Measurements from ENCODE around the gene C9orf78. TPM values are rescaled to one million over a fixed set of nuclear protein-coding genes. Genes with fewer than 3 reads are reported as not detected.

C9orf78 gene
- total and polyA plus RNA-seq, 9 of the 15 experiments (the other 6 are each of a cell fraction or from before 2014, with no cell fraction given) = 94.6 to 266 (median 202) TPM

DNA sequence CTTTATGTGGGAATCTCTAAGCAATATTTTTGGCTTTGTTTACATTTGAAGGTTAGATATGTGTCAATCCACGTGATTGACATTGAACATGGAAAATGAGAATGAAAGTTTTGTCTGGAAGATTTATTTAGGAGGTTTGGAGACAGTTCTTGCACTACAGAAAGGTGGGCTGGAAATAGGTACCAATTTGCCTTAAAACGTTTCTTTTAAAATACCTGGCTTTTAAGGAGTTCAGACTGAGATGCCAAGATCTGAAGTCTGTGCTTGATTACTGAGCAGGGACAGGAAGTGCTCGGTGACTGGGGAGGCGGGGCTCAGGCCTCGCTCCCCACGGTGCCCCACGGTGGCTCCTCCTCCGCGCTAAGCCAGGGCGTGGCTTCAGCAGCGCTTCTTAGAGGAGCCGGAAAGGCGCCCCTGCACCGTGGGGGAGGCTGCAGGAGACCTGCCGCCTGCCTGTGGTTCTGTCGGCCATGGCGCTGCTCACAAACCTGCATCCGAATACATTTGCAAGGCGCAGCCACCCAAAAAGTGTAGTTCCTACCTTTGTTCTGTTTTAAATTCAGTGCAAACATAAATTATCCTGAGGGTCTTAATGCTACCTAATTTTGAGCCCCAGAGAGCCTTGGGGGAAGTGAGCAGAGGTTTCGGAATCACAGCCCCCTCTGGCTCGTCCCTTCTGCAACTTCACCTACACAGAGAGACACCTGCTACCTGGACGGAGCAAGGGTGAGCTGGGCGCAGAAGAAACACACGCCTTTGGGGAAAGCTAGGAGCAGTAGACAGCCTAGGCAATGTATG lies 49.3 kb upstream of the C9orf78 start (continued):
- TF ChIP-seq, protein P1, sequence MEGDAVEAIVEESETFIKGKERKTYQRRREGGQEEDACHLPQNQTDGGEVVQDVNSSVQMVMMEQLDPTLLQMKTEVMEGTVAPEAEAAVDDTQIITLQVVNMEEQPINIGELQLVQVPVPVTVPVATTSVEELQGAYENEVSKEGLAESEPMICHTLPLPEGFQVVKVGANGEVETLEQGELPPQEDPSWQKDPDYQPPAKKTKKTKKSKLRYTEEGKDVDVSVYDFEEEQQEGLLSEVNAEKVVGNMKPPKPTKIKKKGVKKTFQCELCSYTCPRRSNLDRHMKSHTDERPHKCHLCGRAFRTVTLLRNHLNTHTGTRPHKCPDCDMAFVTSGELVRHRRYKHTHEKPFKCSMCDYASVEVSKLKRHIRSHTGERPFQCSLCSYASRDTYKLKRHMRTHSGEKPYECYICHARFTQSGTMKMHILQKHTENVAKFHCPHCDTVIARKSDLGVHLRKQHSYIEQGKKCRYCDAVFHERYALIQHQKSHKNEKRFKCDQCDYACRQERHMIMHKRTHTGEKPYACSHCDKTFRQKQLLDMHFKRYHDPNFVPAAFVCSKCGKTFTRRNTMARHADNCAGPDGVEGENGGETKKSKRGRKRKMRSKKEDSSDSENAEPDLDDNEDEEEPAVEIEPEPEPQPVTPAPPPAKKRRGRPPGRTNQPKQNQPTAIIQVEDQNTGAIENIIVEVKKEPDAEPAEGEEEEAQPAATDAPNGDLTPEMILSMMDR (IDR thresholded peaks at IDR 0.05 in 2 of 3, conservative IDR thresholded peaks at IDR 0.05 in 1 of 3; ENCODE audit: insufficient read depth in 2 of 3, low read depth in 1 of 3, low read length in 3 of 3) = peak in 1 of 3 experiments; percentile 58; a peak in 3 of 6 replicates
- TF ChIP-seq E2F6 (IDR thresholded peaks at IDR 0.05; ENCODE audit: borderline replicate concordance in 1 of 2, extremely low read depth in 1 of 2, insufficient read depth in 1 of 2, insufficient read length in 1 of 2, low read depth in 1 of 2, low read length in 1 of 2, poor library complexity in 1 of 2, severe bottlenecking in 1 of 2) (peak; percentile 50 to 84), MAZ (CRISPR knock-in tag; conservative IDR thresholded peaks at IDR 0.05 in 1 of 2, IDR thresholded peaks at IDR 0.05 in 1 of 2) (peak in 1 of 2 experiments; percentile 54; a peak in 1 of 4 replicates), POLR2AphosphoS5 (IDR thresholded peaks at IDR 0.05; ENCODE audit: control insufficient read depth, insufficient read depth, low read depth, low read length) (no peak), HNRNPH1 (optimal IDR thresholded peaks at IDR 0.05; ENCODE audit: low read depth, low read length) (no peak), SMAD1 (IDR thresholded peaks at IDR 0.05; ENCODE audit: low read depth, low read length, partially characterized antibody) (peak; percentile 85), JUN (IDR thresholded peaks at IDR 0.05; ENCODE audit: borderline replicate concordance, low read depth, low read length) (peak; percentile 49; the same call in 1 of the 2 replicates), JUN (CRISPR knock-in tag; IDR thresholded peaks at IDR 0.05; ENCODE audit: borderline replicate concordance) (no peak), BRD4 (IDR thresholded peaks at IDR 0.05) (peak; percentile 60; the same call in 1 of the 2 replicates), PHF8 (IDR thresholded peaks at IDR 0.05; ENCODE audit: borderline replicate concordance, low read length) (peak; percentile 60; the same call in 1 of the 2 replicates), ETV1 (tag; conservative IDR thresholded peaks at IDR 0.05; ENCODE audit: low read depth) (peak; percentile 78), MYC (IDR thresholded peaks at IDR 0.05; ENCODE audit: low read depth, low read length) (peak; percentile 68), MYC (CRISPR knock-in tag; IDR thresholded peaks at IDR 0.05; ENCODE audit: borderline replicate concordance, low read depth) (no peak; the same call in 1 of the 2 replicates), HMG20A (CRISPR knock-in tag; conservative IDR thresholded peaks at IDR 0.05) (0 out of 2 replicates have a peak, but pooled peaks have one; percentile 25), HDAC2 (IDR thresholded peaks at IDR 0.05) (no peak)
- TF ChIP-seq, protein P2, sequence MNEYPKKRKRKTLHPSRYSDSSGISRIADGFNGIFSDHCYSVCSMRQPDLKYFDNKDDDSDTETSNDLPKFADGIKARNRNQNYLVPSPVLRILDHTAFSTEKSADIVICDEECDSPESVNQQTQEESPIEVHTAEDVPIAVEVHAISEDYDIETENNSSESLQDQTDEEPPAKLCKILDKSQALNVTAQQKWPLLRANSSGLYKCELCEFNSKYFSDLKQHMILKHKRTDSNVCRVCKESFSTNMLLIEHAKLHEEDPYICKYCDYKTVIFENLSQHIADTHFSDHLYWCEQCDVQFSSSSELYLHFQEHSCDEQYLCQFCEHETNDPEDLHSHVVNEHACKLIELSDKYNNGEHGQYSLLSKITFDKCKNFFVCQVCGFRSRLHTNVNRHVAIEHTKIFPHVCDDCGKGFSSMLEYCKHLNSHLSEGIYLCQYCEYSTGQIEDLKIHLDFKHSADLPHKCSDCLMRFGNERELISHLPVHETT (CRISPR knock-in tag; conservative IDR thresholded peaks at IDR 0.05 in 1 of 2, IDR thresholded peaks at IDR 0.05 in 1 of 2) = no peak
